Progenitor cell of endocrine pancreas (in vitro differentiated cells): ENCODE results near the gene TNIK. TPM values are rescaled to one million over a fixed set of nuclear protein-coding genes. Genes with fewer than 3 reads are reported as not detected.

Experiments
- DNase-seq: peaks from one replicate; pipeline ENCODE4 v3.0.0; 2021; ENCODE audit warnings: low spot score; ENCODE audit not compliant: unreplicated experiment
- H3K27ac Mint-ChIP-seq: 2 replicates; pipeline ENCODE4 v1.8.0; 2021; ENCODE audit warnings: mild to moderate bottlenecking, moderate library complexity, mixed read lengths
- H3K27me3 Mint-ChIP-seq: 2 replicates; pipeline ENCODE4 v1.8.0; 2021; ENCODE audit warnings: mixed read lengths
- H3K36me3 Mint-ChIP-seq: 2 replicates; pipeline ENCODE4 v1.8.0; 2022; ENCODE audit warnings: mixed read lengths; ENCODE audit not compliant: insufficient read depth
- H3K4me1 Mint-ChIP-seq: 2 replicates; pipeline ENCODE4 v1.8.0; 2021; ENCODE audit warnings: low read depth, mixed read lengths
- H3K4me3 Mint-ChIP-seq: 2 replicates; pipeline ENCODE4 v1.8.0; 2021; ENCODE audit warnings: low read depth, mild to moderate bottlenecking, moderate library complexity, mixed read lengths
- H3K9me3 Mint-ChIP-seq: 2 replicates; pipeline ENCODE4 v1.8.0; 2021; ENCODE audit warnings: low read depth, mixed read lengths
- CTCF ChIP-seq: fragments of 200-600 bp; sonication (generic); IDR thresholded peaks from one replicate; pipeline ENCODE4 v1.5.0; 2021; ENCODE audit warnings: antibody characterized with exemption, mild to moderate bottlenecking; ENCODE audit not compliant: unreplicated experiment
- total RNA-seq: library from RNA; stranded (reverse); gene quantifications from 2 replicates; pipeline ENCODE4 v1.2.1, GENCODE V29; 2021

Gene TNIK
- total RNA-seq, 1 donor from 2014 or later, result 15.7 TPM

- Mint-ChIP-seq H3K4me1 (peaks cover 12% of the 10 kb centered on the region), H3K4me3 (no peak overlapping the region), H3K36me3 (no peaks in the 10 kb centered on the region), H3K9me3 (no peaks in the 10 kb centered on the region), H3K27me3 (no peaks in the 10 kb centered on the region), H3K27ac (no peak overlapping the region)
- no peak for DNase-seq
- no peak for TF ChIP-seq CTCF
Measured at GRCh38 chr3:171260466-171260865, 199.7 kb downstream of the TNIK start.

GRCh38 chr3:171258316-171258715 is 201.9 kb downstream of the TNIK start:
- Mint-ChIP-seq H3K9me3 (no peaks in the 10 kb centered on the region), H3K4me3 (no peak overlapping the region), H3K36me3 (no peaks in the 10 kb centered on the region), H3K4me1 (peaks cover 19% of the 10 kb centered on the region), H3K27ac (no peak overlapping the region), H3K27me3 (no peaks in the 10 kb centered on the region)
- no peak for DNase-seq
- TF ChIP-seq CTCF, result no peak

- Mint-ChIP-seq H3K36me3 (no peaks in the 10 kb centered on the region), H3K27ac (no peak overlapping the region), H3K4me3 (no peak overlapping the region), H3K27me3 (no peaks in the 10 kb centered on the region), H3K4me1 (peaks cover 17% of the 10 kb centered on the region), H3K9me3 (no peaks in the 10 kb centered on the region)
- no peak for TF ChIP-seq CTCF
- no peak for DNase-seq
Measured at GRCh38 chr3:171257251-171258203, 202.7 kb downstream of the TNIK start.

- Mint-ChIP-seq H3K4me3 (no peak overlapping the region), H3K27me3 (no peaks in the 10 kb centered on the region), H3K4me1 (peaks cover 12% of the 10 kb centered on the region), H3K36me3 (no peaks in the 10 kb centered on the region), H3K9me3 (no peaks in the 10 kb centered on the region), H3K27ac (no peak overlapping the region)
- DNase-seq, result no peak
- no peak for TF ChIP-seq CTCF
Measured at GRCh38 chr3:171256445-171257250, 203.6 kb downstream of the TNIK start.

- H3K27ac Mint-ChIP-seq, result no peak overlapping the region
- TF ChIP-seq CTCF, result no peak
- H3K4me3 Mint-ChIP-seq, result no peak overlapping the region
- H3K9me3 Mint-ChIP-seq, result no peaks in the 10 kb centered on the region
- peaks cover 10% of the 10 kb centered on the region for H3K4me1 Mint-ChIP-seq
- H3K36me3 Mint-ChIP-seq, result no peaks in the 10 kb centered on the region
- no peak for DNase-seq
- H3K27me3 Mint-ChIP-seq, result no peaks in the 10 kb centered on the region
Measured at GRCh38 chr3:171255236-171255806, 204.9 kb downstream of the TNIK start.
